ENCODE results near the gene ALOX15B.

Gene ALOX15B

DNA sequence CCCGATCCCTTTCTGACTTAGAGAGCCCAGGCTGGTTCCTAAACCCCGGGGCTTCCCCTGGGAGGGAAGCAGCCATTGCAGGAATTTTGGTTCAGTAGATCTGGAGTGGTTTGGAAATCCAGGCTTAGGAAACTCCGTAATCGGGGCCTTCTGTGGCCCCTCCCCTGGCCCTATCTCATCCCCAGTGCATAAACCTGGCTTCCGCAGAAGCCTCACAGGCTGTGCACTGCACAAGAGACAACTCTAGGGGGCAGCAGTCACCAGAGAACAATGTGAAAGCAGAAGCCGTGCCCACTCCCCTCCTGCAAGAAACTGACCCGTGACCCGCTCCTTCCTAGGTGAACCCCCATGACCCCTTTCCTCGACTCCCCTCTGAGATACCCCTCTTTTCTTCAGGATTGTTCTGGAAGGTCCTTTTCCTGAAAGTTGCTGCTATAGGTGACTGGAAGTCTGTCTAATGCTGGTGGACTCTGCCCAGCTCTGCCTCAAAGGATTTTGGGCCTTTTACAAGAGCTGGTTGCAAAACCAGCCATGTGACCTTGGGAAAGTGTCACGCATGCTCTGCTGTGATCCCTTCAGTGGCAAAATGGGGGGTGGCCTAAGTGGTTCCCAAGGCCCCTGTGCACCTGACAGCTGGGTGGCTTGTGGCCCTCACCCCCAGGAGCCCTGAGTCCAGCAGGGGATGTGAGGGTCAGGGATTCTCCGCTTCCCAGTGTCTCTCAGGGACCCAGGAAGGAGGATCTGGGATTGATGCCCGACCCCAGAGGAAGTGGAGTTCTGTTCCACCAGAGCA, 22.0 kb upstream of the ALOX15B start:
- no peaks in the 10 kb centered on the region for H3K27me3 ChIP-seq (ENCODE audit: insufficient read depth, poor library complexity, severe bottlenecking)
- peak in 1 of 2 experiments; percentile 75 for DNase-seq (ENCODE audit: low read depth in 1 of 2, low spot score in 1 of 2)
- TF ChIP-seq, protein P1, sequence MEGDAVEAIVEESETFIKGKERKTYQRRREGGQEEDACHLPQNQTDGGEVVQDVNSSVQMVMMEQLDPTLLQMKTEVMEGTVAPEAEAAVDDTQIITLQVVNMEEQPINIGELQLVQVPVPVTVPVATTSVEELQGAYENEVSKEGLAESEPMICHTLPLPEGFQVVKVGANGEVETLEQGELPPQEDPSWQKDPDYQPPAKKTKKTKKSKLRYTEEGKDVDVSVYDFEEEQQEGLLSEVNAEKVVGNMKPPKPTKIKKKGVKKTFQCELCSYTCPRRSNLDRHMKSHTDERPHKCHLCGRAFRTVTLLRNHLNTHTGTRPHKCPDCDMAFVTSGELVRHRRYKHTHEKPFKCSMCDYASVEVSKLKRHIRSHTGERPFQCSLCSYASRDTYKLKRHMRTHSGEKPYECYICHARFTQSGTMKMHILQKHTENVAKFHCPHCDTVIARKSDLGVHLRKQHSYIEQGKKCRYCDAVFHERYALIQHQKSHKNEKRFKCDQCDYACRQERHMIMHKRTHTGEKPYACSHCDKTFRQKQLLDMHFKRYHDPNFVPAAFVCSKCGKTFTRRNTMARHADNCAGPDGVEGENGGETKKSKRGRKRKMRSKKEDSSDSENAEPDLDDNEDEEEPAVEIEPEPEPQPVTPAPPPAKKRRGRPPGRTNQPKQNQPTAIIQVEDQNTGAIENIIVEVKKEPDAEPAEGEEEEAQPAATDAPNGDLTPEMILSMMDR (IDR thresholded peaks at IDR 0.05; ENCODE audit: insufficient read depth, low read length): no peak
- TF ChIP-seq POLR2AphosphoS5 (IDR thresholded peaks at IDR 0.05; ENCODE audit: low read depth) (no peak), GABPA (IDR thresholded peaks at IDR 0.05; ENCODE audit: low read depth) (no peak)
- no peak overlapping the region for H3K4me3 ChIP-seq (replicated peaks; ENCODE audit: insufficient read depth, low read length)
- H3K27ac ChIP-seq (replicated peaks): peak overlapping the region; percentile 59

DNA sequence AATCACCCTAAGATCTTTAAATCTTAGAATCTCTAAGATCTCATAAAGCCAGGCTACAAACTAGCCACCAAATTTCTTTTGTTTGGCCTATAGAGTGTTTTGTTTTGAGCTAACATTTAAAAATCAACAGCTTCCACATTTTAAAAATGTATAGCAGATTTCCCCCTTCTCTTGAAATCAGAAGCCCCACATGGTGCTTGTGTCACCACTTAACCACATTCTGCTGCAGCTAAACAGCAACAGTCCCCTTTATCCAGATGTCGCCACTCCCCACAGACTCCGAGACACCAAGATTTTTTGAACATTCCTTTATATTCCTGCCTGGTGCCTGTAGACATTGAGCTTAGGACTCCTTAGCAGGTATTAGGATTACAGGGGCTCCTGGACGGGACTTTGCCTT, 20.4 kb upstream of the ALOX15B start:
- Histone ChIP-seq H3K4me3 (replicated peaks; ENCODE audit: insufficient read depth, low read length) (no peak overlapping the region), H3K27me3 (ENCODE audit: insufficient read depth, poor library complexity, severe bottlenecking) (no peaks in the 10 kb centered on the region), H3K27ac (replicated peaks) (peak overlapping the region; percentile 59)
- TF ChIP-seq, protein P2, sequence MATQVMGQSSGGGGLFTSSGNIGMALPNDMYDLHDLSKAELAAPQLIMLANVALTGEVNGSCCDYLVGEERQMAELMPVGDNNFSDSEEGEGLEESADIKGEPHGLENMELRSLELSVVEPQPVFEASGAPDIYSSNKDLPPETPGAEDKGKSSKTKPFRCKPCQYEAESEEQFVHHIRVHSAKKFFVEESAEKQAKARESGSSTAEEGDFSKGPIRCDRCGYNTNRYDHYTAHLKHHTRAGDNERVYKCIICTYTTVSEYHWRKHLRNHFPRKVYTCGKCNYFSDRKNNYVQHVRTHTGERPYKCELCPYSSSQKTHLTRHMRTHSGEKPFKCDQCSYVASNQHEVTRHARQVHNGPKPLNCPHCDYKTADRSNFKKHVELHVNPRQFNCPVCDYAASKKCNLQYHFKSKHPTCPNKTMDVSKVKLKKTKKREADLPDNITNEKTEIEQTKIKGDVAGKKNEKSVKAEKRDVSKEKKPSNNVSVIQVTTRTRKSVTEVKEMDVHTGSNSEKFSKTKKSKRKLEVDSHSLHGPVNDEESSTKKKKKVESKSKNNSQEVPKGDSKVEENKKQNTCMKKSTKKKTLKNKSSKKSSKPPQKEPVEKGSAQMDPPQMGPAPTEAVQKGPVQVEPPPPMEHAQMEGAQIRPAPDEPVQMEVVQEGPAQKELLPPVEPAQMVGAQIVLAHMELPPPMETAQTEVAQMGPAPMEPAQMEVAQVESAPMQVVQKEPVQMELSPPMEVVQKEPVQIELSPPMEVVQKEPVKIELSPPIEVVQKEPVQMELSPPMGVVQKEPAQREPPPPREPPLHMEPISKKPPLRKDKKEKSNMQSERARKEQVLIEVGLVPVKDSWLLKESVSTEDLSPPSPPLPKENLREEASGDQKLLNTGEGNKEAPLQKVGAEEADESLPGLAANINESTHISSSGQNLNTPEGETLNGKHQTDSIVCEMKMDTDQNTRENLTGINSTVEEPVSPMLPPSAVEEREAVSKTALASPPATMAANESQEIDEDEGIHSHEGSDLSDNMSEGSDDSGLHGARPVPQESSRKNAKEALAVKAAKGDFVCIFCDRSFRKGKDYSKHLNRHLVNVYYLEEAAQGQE (IDR thresholded peaks at IDR 0.05; ENCODE audit: insufficient replicate concordance, low read depth): no peak
- TF ChIP-seq POLR2AphosphoS5 (IDR thresholded peaks at IDR 0.05; ENCODE audit: low read depth) (no peak), GABPA (IDR thresholded peaks at IDR 0.05; ENCODE audit: low read depth) (no peak), SPI1 (IDR thresholded peaks at IDR 0.05; ENCODE audit: borderline replicate concordance, low read depth) (no peak)
- TF ChIP-seq, protein P1 (IDR thresholded peaks at IDR 0.05; ENCODE audit: insufficient read depth, low read length): no peak
- peak in 1 of 2 experiments; percentile 55 for DNase-seq (ENCODE audit: low read depth in 1 of 2, low spot score in 1 of 2)

DNA sequence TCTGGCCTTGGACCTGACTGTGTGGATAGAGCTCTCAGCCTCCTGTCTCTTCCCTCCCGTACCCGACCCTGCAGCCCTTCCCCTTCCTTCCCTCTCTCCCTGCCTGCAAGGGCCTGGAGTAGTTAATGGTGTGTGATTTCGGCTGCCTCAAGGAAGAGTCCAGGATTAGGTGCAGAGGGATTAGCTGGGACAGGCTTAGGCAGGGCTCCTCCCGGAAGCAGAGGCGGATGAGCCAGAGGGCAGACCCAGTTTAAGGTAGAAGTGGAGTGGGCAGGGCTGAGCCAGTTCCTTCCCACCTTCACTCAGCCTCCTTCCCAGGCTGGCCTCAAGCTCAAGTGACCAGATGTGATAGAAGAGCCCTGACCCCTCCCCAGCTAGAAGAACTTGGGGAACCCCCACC, 19.7 kb upstream of the ALOX15B start:
- Histone ChIP-seq H3K27ac (replicated peaks) (no peak overlapping the region), H3K4me3 (replicated peaks; ENCODE audit: insufficient read depth, low read length) (no peak overlapping the region), H3K27me3 (ENCODE audit: insufficient read depth, poor library complexity, severe bottlenecking) (no peaks in the 10 kb centered on the region)
- no peak for DNase-seq (ENCODE audit: low read depth in 1 of 2, low spot score in 1 of 2)
- TF ChIP-seq POLR2AphosphoS5 (IDR thresholded peaks at IDR 0.05; ENCODE audit: low read depth) (no peak), GABPA (IDR thresholded peaks at IDR 0.05; ENCODE audit: low read depth) (no peak), SPI1 (IDR thresholded peaks at IDR 0.05; ENCODE audit: borderline replicate concordance, low read depth) (no peak)
- TF ChIP-seq, protein P2 (IDR thresholded peaks at IDR 0.05; ENCODE audit: insufficient replicate concordance, low read depth): no peak
- TF ChIP-seq, protein P1 (IDR thresholded peaks at IDR 0.05; ENCODE audit: insufficient read depth, low read length): no peak
